ENCODE measurements around the gene TMEM117.

TMEM117 gene

GRCh38 chr12:44285321-44285960 is 449.6 kb downstream of the TMEM117 start:
- in situ Hi-C loops (cut with HindIII; ENCODE audit: low sequenced_read_pairs), result no loop called here

- in situ Hi-C loops (cut with HindIII; ENCODE audit: low sequenced_read_pairs), result no loop called here
Observed at GRCh38 chr12:44286336-44286735, 450.5 kb downstream of the TMEM117 start.

GRCh38 chr12:44286821-44287505 is 451.1 kb downstream of the TMEM117 start:
- in situ Hi-C loops (cut with HindIII; ENCODE audit: low sequenced_read_pairs), result no loop called here

- in situ Hi-C loops (cut with HindIII; ENCODE audit: low sequenced_read_pairs), result no loop called here
Observed at GRCh38 chr12:44287545-44287944, 451.7 kb downstream of the TMEM117 start.

GRCh38 chr12:44294649-44295048 is 458.8 kb downstream of the TMEM117 start:
- in situ Hi-C loops (cut with HindIII; ENCODE audit: low sequenced_read_pairs), result no loop called here

GRCh38 chr12:44295958-44296623 is 460.2 kb downstream of the TMEM117 start:
- in situ Hi-C loops (cut with HindIII; ENCODE audit: low sequenced_read_pairs), result no loop called here

- in situ Hi-C loops (cut with HindIII; ENCODE audit: low sequenced_read_pairs), result no loop called here
Observed at GRCh38 chr12:44296624-44297197, 460.8 kb downstream of the TMEM117 start.

GRCh38 chr12:44299524-44299923 is 463.6 kb downstream of the TMEM117 start:
- in situ Hi-C loops (cut with HindIII; ENCODE audit: low sequenced_read_pairs), result no loop called here

- in situ Hi-C loops (cut with HindIII; ENCODE audit: low sequenced_read_pairs), result no loop called here
Observed at GRCh38 chr12:44307506-44308168, 471.8 kb downstream of the TMEM117 start.

- in situ Hi-C loops (cut with HindIII; ENCODE audit: low sequenced_read_pairs), result no loop called here
Observed at GRCh38 chr12:44313188-44313587, 477.3 kb downstream of the TMEM117 start.

- in situ Hi-C loops (cut with HindIII; ENCODE audit: low sequenced_read_pairs), result no loop called here
Observed at GRCh38 chr12:44314007-44314500, 478.2 kb downstream of the TMEM117 start.

GRCh38 chr12:44317651-44318126 is 481.8 kb downstream of the TMEM117 start:
- in situ Hi-C loops (cut with HindIII; ENCODE audit: low sequenced_read_pairs), result no loop called here

- in situ Hi-C loops (cut with HindIII; ENCODE audit: low sequenced_read_pairs), result no loop called here
Observed at GRCh38 chr12:44331269-44331668, 495.4 kb downstream of the TMEM117 start.

GRCh38 chr12:44334347-44334746 is 498.5 kb downstream of the TMEM117 start:
- in situ Hi-C loops (cut with HindIII; ENCODE audit: low sequenced_read_pairs), result no loop called here

GRCh38 chr12:44335030-44335429 is 499.1 kb downstream of the TMEM117 start:
- in situ Hi-C loops (cut with HindIII; ENCODE audit: low sequenced_read_pairs), result no loop called here

- in situ Hi-C loops (cut with HindIII; ENCODE audit: low sequenced_read_pairs), result no loop called here
Observed at GRCh38 chr12:44336577-44336976, 500.7 kb downstream of the TMEM117 start.

GRCh38 chr12:44342371-44342770 is 506.5 kb downstream of the TMEM117 start:
- in situ Hi-C loops (cut with HindIII; ENCODE audit: low sequenced_read_pairs), result no loop called here

- in situ Hi-C loops (cut with HindIII; ENCODE audit: low sequenced_read_pairs), result no loop called here
Observed at GRCh38 chr12:44347145-44347544, 511.3 kb downstream of the TMEM117 start.

GRCh38 chr12:44357494-44357893 is 521.6 kb downstream of the TMEM117 start:
- in situ Hi-C loops (cut with HindIII; ENCODE audit: low sequenced_read_pairs), result no loop called here

GRCh38 chr12:44358636-44359035 is 522.8 kb downstream of the TMEM117 start:
- in situ Hi-C loops (cut with HindIII; ENCODE audit: low sequenced_read_pairs), result no loop called here

GRCh38 chr12:44362947-44363346 is 527.1 kb downstream of the TMEM117 start:
- in situ Hi-C loops (cut with HindIII; ENCODE audit: low sequenced_read_pairs), result no loop called here
